H1 (cell line): Measurements from ENCODE around the gene ADAMTS16. TPM values are rescaled to one million over a fixed set of nuclear protein-coding genes. Genes with fewer than 3 reads are reported as not detected.

ENCODE experiments used
- CTCF ChIA-PET: fragments of 300-600 bp; sonication (Branson Sonifier 250); formaldehyde crosslinking; loops from one replicate; lab custom pipeline; 2021; ENCODE audit not compliant: partially characterized antibody; lab: Charles Lee
- POLR2A ChIA-PET: fragments of 300-600 bp; sonication (Branson Sonifier 250); formaldehyde crosslinking; loops from one replicate; lab custom pipeline; 2021; ENCODE audit warnings: inconsistent platforms; ENCODE audit not compliant: partially characterized antibody; lab: Charles Lee
- DNase-seq, 2 experiments: peaks; one replicate each; pipeline versions ENCODE4 v3.0.0 to v3.0.0-alpha.2; 2010 to 2022; ENCODE audit warnings: low spot score in 2 of 2, low read depth in 1 of 2, mixed read lengths in 1 of 2
- FAIRE-seq: peaks from 2 replicates; lab custom pipeline; 2011; peaks lifted over from hg19 to GRCh38; lab: Jason Lieb, UNC
- H2AFZ ChIP-seq: 2 replicates; pipeline ENCODE4 v1.8.1; 2012; ENCODE audit warnings: low read length, inconsistent platforms
- H2AK5ac ChIP-seq: 2 replicates; pipeline ENCODE4 v1.6.1; 2013; ENCODE audit warnings: low read depth, low read length
- H2BK120ac ChIP-seq: replicated peaks from 2 replicates; pipeline ENCODE3; 2013; ENCODE audit warnings: low read depth, low read length, inconsistent platforms
- H2BK12ac ChIP-seq: 2 replicates; pipeline ENCODE4 v1.6.1; 2013; ENCODE audit warnings: low read depth, low read length
- H2BK15ac ChIP-seq: 2 replicates; pipeline ENCODE4 v1.6.1; 2013; ENCODE audit warnings: low read length
- H2BK20ac ChIP-seq: 2 replicates; pipeline ENCODE4 v1.6.1; 2013; ENCODE audit warnings: low read length
- H2BK5ac ChIP-seq: 2 replicates; pipeline ENCODE4 v1.6.1; 2013; ENCODE audit warnings: low read depth, low read length
- H3K14ac ChIP-seq: 2 replicates; pipeline ENCODE4 v1.6.1; 2013; ENCODE audit warnings: inconsistent platforms; ENCODE audit not compliant: insufficient read length
- H3K18ac ChIP-seq: 2 replicates; pipeline ENCODE4 v1.6.1; 2013; ENCODE audit warnings: low read length; ENCODE audit errors: extremely low read depth
- H3K23ac ChIP-seq: 2 replicates; pipeline ENCODE4 v1.6.1; 2013; ENCODE audit warnings: inconsistent platforms; ENCODE audit not compliant: insufficient read length
- H3K23me2 ChIP-seq: 2 replicates; pipeline ENCODE4 v1.6.1; 2013; ENCODE audit warnings: low read depth, low read length
- H3K27ac ChIP-seq: 2 replicates; pipeline ENCODE4 v1.6.1; 2011; ENCODE audit warnings: low read depth, low read length, inconsistent platforms
- H3K27me3 ChIP-seq, 4 experiments: replicated peaks in 1 of 4; 1 replicate in 1 of 4; 2 replicates in 3 of 4; pipeline versions ENCODE4 v1.6.1 to v1.8.1; 2011 to 2013; ENCODE audit warnings: low read length in 3 of 4, mild to moderate bottlenecking in 3 of 4, inconsistent platforms in 2 of 4, mixed read lengths in 2 of 4, moderate library complexity in 1 of 4; ENCODE audit not compliant: control insufficient read depth in 3 of 4, insufficient read depth in 3 of 4; ENCODE audit errors: extremely low read depth in 1 of 4
- H3K36me3 ChIP-seq, 4 experiments: 2 replicates each; pipeline versions ENCODE4 v1.6.1 to v1.8.1; 2011 to 2013; ENCODE audit warnings: mild to moderate bottlenecking in 4 of 4, low read length in 3 of 4, moderate library complexity in 2 of 4, control low read depth in 1 of 4, inconsistent platforms in 1 of 4; ENCODE audit not compliant: insufficient read depth in 4 of 4, control insufficient read depth in 2 of 4
- H3K4ac ChIP-seq: replicated peaks from 2 replicates; pipeline ENCODE3; 2013; ENCODE audit warnings: low read length, low read depth, mixed read lengths, inconsistent platforms; ENCODE audit not compliant: insufficient read length
- H3K4me1 ChIP-seq, 4 experiments: replicated peaks in 1 of 4; 1 replicate in 1 of 4; 2 replicates in 3 of 4; pipeline versions ENCODE4 v1.6.1 to v1.8.1; 2011 to 2013; ENCODE audit warnings: low read length in 3 of 4, inconsistent platforms in 2 of 4, mixed read lengths in 1 of 4; ENCODE audit not compliant: insufficient read depth in 4 of 4, control insufficient read depth in 3 of 4
- H3K4me2 ChIP-seq, 2 experiments: 2 replicates each; pipeline versions ENCODE4 v1.6.1 to v1.8.1; 2011 to 2013; ENCODE audit warnings: low read depth in 2 of 2, low read length in 2 of 2, control low read depth in 1 of 2, inconsistent platforms in 1 of 2, mild to moderate bottlenecking in 1 of 2; ENCODE audit not compliant: insufficient read depth in 1 of 2
- H3K4me3 ChIP-seq, 4 experiments: fragments of 200-600, 300-600 bp in 1 of 4; sonication (generic), shearing (Covaris generic), sonication (Bioruptor Twin) in 1 of 4; 2 replicates each; pipeline versions ENCODE4 v1.5.1 to v1.8.1; 2011 to 2016; ENCODE audit warnings: low read length in 4 of 4, low read depth in 3 of 4, control low read depth in 2 of 4, inconsistent platforms in 2 of 4, mild to moderate bottlenecking in 2 of 4, mixed read lengths in 1 of 4, moderate library complexity in 1 of 4; ENCODE audit not compliant: insufficient read depth in 2 of 4; ENCODE audit errors: extremely low read depth in 1 of 4
- H3K56ac ChIP-seq: replicated peaks from 2 replicates; pipeline ENCODE3; 2013; ENCODE audit warnings: low read depth, mild to moderate bottlenecking, mixed read lengths, low read length, inconsistent platforms; ENCODE audit not compliant: insufficient read length
- H3K79me1 ChIP-seq: 2 replicates; pipeline ENCODE4 v1.6.1; 2013; ENCODE audit warnings: low read depth, low read length, control low read depth
- H3K79me2 ChIP-seq, 2 experiments: 2 replicates each; pipeline versions ENCODE4 v1.6.1 to v1.8.1; 2012 to 2013; ENCODE audit warnings: low read length in 2 of 2, mild to moderate bottlenecking in 2 of 2, inconsistent platforms in 1 of 2; ENCODE audit not compliant: insufficient read depth in 2 of 2, control insufficient read depth in 1 of 2
- H3K9ac ChIP-seq, 4 experiments: replicated peaks in 1 of 4; 1 replicate in 1 of 4; 2 replicates in 3 of 4; pipeline versions ENCODE4 v1.6.1 to v1.8.1; 2011 to 2013; ENCODE audit warnings: low read depth in 3 of 4, low read length in 3 of 4, control low read depth in 2 of 4, mild to moderate bottlenecking in 2 of 4, moderate library complexity in 2 of 4, inconsistent platforms in 1 of 4; ENCODE audit errors: extremely low read depth in 1 of 4
- H3K9me3 ChIP-seq, 2 experiments: 2 replicates each; pipeline versions ENCODE4 v1.6.1 to v1.8.1; 2012 to 2013; ENCODE audit warnings: mild to moderate bottlenecking in 2 of 2, moderate library complexity in 2 of 2, control low read depth in 1 of 2, inconsistent platforms in 1 of 2, low read depth in 1 of 2, low read length in 1 of 2, mixed read lengths in 1 of 2; ENCODE audit not compliant: insufficient read depth in 2 of 2
- H4K20me1 ChIP-seq, 2 experiments: replicated peaks in 1 of 2; 2 replicates each; pipeline versions ENCODE3 to v1.8.1; 2011 to 2013; ENCODE audit warnings: inconsistent platforms in 2 of 2, low read length in 2 of 2, mild to moderate bottlenecking in 1 of 2; ENCODE audit not compliant: insufficient read depth in 2 of 2, control insufficient read depth in 1 of 2
- H4K5ac ChIP-seq: 2 replicates; pipeline ENCODE4 v1.6.1; 2013; ENCODE audit warnings: low read length, low read depth, mixed read lengths, inconsistent platforms; ENCODE audit not compliant: insufficient read length
- H4K8ac ChIP-seq: 2 replicates; pipeline ENCODE4 v1.8.0; 2013; ENCODE audit warnings: mild to moderate bottlenecking, moderate library complexity, low read length, inconsistent platforms; ENCODE audit not compliant: insufficient read depth; ENCODE audit errors: extremely low read depth
- H4K91ac ChIP-seq: replicated peaks from 2 replicates; pipeline ENCODE3; 2013; ENCODE audit warnings: low read length, mixed read lengths, inconsistent platforms; ENCODE audit not compliant: insufficient read length
- CREB1 ChIP-seq: IDR thresholded peaks from 2 replicates; pipeline ENCODE4 v1.6.1; 2012; ENCODE audit warnings: inconsistent platforms
- HDAC2 ChIP-seq, 2 experiments: fragments of 300-600 bp in 1 of 2; sonication (generic) in 1 of 2; IDR thresholded peaks; 2 replicates each; pipeline ENCODE4 v1.6.1; 2011 to 2012; ENCODE audit warnings: low read depth in 2 of 2, low read length in 2 of 2, mild to moderate bottlenecking in 2 of 2, moderate library complexity in 2 of 2, borderline replicate concordance in 1 of 2, inconsistent platforms in 1 of 2
- HDAC6 ChIP-seq: IDR thresholded peaks from one replicate; pipeline ENCODE4 v1.7.1; 2012; ENCODE audit warnings: low read depth, mild to moderate bottlenecking, inconsistent platforms, low read length, moderate library complexity
- JUN ChIP-seq: IDR thresholded peaks from 2 replicates; pipeline ENCODE4 v1.6.1; 2011; ENCODE audit warnings: low read depth, mild to moderate bottlenecking, improper control_type of control experiment, low read length
- JUND ChIP-seq: IDR thresholded peaks from 2 replicates; pipeline ENCODE4 v1.6.1; 2011; ENCODE audit warnings: mild to moderate bottlenecking, improper control_type of control experiment, low read length
- SUZ12 ChIP-seq: fragments of 200-600 bp; sonication (generic); IDR thresholded peaks from 2 replicates; pipeline ENCODE4 v1.6.1; 2012; ENCODE audit warnings: mild to moderate bottlenecking, inconsistent platforms, low read length, moderate library complexity, mixed read lengths
- TAF7 ChIP-seq: optimal IDR thresholded peaks from 2 replicates; pipeline ENCODE3; 2011; ENCODE audit warnings: low read depth, mild to moderate bottlenecking, inconsistent platforms, low read length, moderate library complexity, borderline replicate concordance
- TBP ChIP-seq: IDR thresholded peaks from 2 replicates; pipeline ENCODE4 v1.6.1; 2011; ENCODE audit warnings: low read depth, low read length, improper control_type of control experiment
- WGBS, 2 experiments: shearing (Covaris generic) in 1 of 2; methylation state at CpG; one replicate each; pipeline versions ENCODE4 v1.1.6 to v1.1.7; 2013 to 2015; ENCODE audit warnings: low lambda C conversion rate in 2 of 2, mixed read lengths in 2 of 2, inconsistent platforms in 1 of 2, low coverage in 1 of 2, missing lambda C conversion rate in 1 of 2; ENCODE audit not compliant: insufficient replicate concordance in 2 of 2, insufficient coverage in 1 of 2, insufficient read length in 1 of 2; ENCODE audit errors: extremely low coverage in 1 of 2, missing lambda C conversion rate in 1 of 2; 5-methylcytosine and 5-hydroxymethylcytosine counted together
- polyA plus RNA-seq, 7 experiments: library from polyadenylated mRNA; depleted of rRNA in 3 of 7; stranded (reverse) in 5 of 7; unstranded in 2 of 7; fragments of >200 nt in 5 of 7; fragments of 200-250 nt in 2 of 7; gene quantifications; 1 replicate in 5 of 7; 2 replicates in 1 of 7; 4 replicates in 1 of 7; pipeline versions ENCODE4 v1.2.1 to v1.2.3, GENCODE V29; 2011 to 2013; ENCODE audit warnings: missing spikeins in 2 of 7, mixed read lengths in 2 of 7
- total RNA-seq: library from RNA; stranded (reverse); fragmentation: NEBNext Ultra II Directional; extraction: Animal tissue kit (Norgen Biotek cat#: 25700); gene quantifications from 2 replicates; pipeline ENCODE4 v1.2.1, GENCODE V29; 2021

The ADAMTS16 gene
- total and polyA plus RNA-seq, 2 of the 8 experiments (the other 6 are each of a cell fraction or from before 2014, with no cell fraction given): 3.7 to 16.0 TPM

DNA sequence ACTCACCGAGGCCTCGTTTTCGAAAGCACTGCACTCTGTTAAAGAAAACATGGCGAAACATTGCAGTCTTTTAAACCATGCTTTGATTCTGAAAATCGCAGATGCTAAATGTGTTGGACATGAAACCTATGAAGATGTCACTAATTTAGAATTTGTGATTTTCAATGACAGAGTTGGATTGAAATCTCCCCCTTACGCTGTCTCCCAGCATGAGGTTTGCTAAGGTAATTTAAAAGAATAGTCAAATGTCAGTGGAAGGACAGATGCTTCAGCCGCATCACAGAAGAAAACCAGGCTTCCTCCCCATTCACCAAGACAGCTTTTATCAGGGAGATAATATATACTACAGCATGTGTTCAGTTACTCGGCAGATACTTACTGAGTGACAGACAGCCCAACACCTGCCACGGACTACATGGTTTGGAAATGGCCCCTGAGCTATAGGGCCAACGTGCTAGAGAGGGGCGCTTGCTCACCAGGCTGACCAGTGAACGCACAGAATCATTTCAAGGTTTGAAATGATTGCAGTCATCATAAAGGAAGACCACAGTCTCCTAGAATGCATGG, 136.9 kb downstream of the ADAMTS16 start:
- no peak overlapping the region for H3K14ac ChIP-seq
- no peaks in the 10 kb centered on the region for H3K9me3 ChIP-seq
- H2BK20ac ChIP-seq: no peak overlapping the region
- H3K36me3 ChIP-seq: no peaks in the 10 kb centered on the region; a peak in 1 of 8 replicates
- H2AFZ ChIP-seq: no peak overlapping the region
- H2BK12ac ChIP-seq: no peak overlapping the region
- FAIRE-seq (no peak), DNase-seq (no peak)
- peaks cover 0 to 7% (median 2%) of the 10 kb centered on the region in 4 experiments; a peak in 4 of 7 replicates for H3K4me1 ChIP-seq
- H3K18ac ChIP-seq: no peak overlapping the region
- no peak overlapping the region for H2BK15ac ChIP-seq
- H3K56ac ChIP-seq: no peak overlapping the region
- no peak overlapping the region for H2BK120ac ChIP-seq
- H4K20me1 ChIP-seq: no peaks in the 10 kb centered on the region
- H4K8ac ChIP-seq: no peak overlapping the region
- H3K23me2 ChIP-seq: no peaks in the 10 kb centered on the region
- no peak overlapping the region for H3K4me3 ChIP-seq
- H2BK5ac ChIP-seq: no peak overlapping the region
- no peak overlapping the region for H3K9ac ChIP-seq
- no peak overlapping the region for H3K23ac ChIP-seq
- no peak overlapping the region for H3K27ac ChIP-seq
- H4K91ac ChIP-seq: no peak overlapping the region
- 76% methylated on average over 12 of the region's 12 CpGs; no CpG with 5 or more reads in 1 of the 2 experiments for WGBS, 2 experiments
- TF ChIP-seq HDAC6: no peak
- TF ChIP-seq TBP: no peak
- no peak for TF ChIP-seq SUZ12
- TF ChIP-seq CREB1: no peak
- TF ChIP-seq HDAC2 (IDR thresholded peaks at IDR 0.05; ENCODE audit: borderline replicate concordance in 1 of 2, low read depth in 2 of 2, low read length in 2 of 2): no peak
- TF ChIP-seq TAF7: no peak
- TF ChIP-seq JUN: no peak
- TF ChIP-seq JUND: no peak
- no peak overlapping the region for H4K5ac ChIP-seq
- no peaks in the 10 kb centered on the region for H3K79me1 ChIP-seq
- H3K79me2 ChIP-seq: no peaks in the 10 kb centered on the region
- ChIA-PET CTCF (interaction anchor here (1.1 to 2.1 kb wide), 2 partner anchors 16 to 129 kb away, joined by 3 to 8 read pairs; no protein-coding TSS in a partner anchor), POLR2A (interaction anchor here (1.6 kb wide), 1 partner anchor 28 kb away, joined by 6 read pairs; no protein-coding TSS in a partner anchor)
- H3K4ac ChIP-seq: no peak overlapping the region
- peak overlapping the region; percentile 67; the same call in 1 of the 2 replicates for H2AK5ac ChIP-seq
- no peaks in the 10 kb centered on the region for H3K27me3 ChIP-seq
- no peak overlapping the region for H3K4me2 ChIP-seq
